A549 (cell line): Measurements from ENCODE around the gene OR56A3.

Experiments
- EP300 ChIP-seq, 2 experiments: fragments of >200 bp; sonication (Bioruptor Twin); formaldehyde crosslinking; IDR thresholded peaks; 2 replicates in 1 of 2; 3 replicates in 1 of 2; pipeline ENCODE4 v1.6.1; 2016 to 2017
- KDM1A ChIP-seq: fragments of 200-600 bp; sonication (generic); IDR thresholded peaks from 2 replicates; pipeline ENCODE4 v1.6.1; 2016; ENCODE audit warnings: low read depth, mild to moderate bottlenecking
- MAX ChIP-seq: IDR thresholded peaks from 2 replicates; pipeline ENCODE4 v1.6.1; 2012
- POLR2A ChIP-seq: IDR thresholded peaks from 2 replicates; pipeline ENCODE4 v1.6.1; 2012; ENCODE audit warnings: mild to moderate bottlenecking, low read length
- SMC3 ChIP-seq: fragments of >200 bp; sonication (Bioruptor Twin); formaldehyde crosslinking; IDR thresholded peaks from 3 replicates; pipeline ENCODE4 v1.6.1; 2018; ENCODE audit warnings: inconsistent platforms
- ZC3H11A ChIP-seq: fragments of 450-650 bp; IDR thresholded peaks from 2 replicates; pipeline ENCODE4 v1.6.1; 2014; ENCODE audit warnings: antibody characterized with exemption, mild to moderate bottlenecking
- TF ChIP-seq, protein P1 (sequence below): fragments of >200 bp; sonication (Bioruptor Twin); formaldehyde crosslinking; IDR thresholded peaks from 3 replicates; pipeline ENCODE4 v1.5.1; 2016
- TF ChIP-seq, protein P2 (sequence below): fragments of 450-650 bp; IDR thresholded peaks from 2 replicates; pipeline ENCODE4 v1.6.1; 2014; ENCODE audit warnings: antibody characterized with exemption

DNA sequence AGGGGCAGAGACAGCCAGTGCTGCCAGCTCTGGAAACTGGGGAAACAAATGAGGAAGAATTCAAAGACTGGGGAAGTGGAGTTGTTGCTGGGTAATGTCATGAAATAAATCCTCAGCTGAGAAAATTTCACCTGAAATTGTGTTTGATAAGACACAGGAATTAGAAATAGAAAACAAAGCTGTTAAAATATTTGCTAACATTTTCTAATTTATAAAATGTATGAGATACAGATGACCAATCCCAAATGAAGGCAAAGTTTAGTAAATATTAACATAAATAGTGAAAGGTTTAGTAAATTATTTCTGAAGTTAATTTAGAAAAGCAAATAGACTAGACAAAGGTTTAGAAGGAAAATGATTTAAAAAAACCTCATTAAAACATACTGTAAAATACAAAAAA, 26.3 kb downstream of the OR56A3 start, which contains the start of gene OR56A5:
- TF ChIP-seq, protein P1, sequence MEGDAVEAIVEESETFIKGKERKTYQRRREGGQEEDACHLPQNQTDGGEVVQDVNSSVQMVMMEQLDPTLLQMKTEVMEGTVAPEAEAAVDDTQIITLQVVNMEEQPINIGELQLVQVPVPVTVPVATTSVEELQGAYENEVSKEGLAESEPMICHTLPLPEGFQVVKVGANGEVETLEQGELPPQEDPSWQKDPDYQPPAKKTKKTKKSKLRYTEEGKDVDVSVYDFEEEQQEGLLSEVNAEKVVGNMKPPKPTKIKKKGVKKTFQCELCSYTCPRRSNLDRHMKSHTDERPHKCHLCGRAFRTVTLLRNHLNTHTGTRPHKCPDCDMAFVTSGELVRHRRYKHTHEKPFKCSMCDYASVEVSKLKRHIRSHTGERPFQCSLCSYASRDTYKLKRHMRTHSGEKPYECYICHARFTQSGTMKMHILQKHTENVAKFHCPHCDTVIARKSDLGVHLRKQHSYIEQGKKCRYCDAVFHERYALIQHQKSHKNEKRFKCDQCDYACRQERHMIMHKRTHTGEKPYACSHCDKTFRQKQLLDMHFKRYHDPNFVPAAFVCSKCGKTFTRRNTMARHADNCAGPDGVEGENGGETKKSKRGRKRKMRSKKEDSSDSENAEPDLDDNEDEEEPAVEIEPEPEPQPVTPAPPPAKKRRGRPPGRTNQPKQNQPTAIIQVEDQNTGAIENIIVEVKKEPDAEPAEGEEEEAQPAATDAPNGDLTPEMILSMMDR, result no peak
- TF ChIP-seq POLR2A, result no peak
- no peak for TF ChIP-seq KDM1A
- no peak for TF ChIP-seq EP300 (IDR thresholded peaks at IDR 0.05)
- no peak for TF ChIP-seq SMC3
- TF ChIP-seq, protein P2, sequence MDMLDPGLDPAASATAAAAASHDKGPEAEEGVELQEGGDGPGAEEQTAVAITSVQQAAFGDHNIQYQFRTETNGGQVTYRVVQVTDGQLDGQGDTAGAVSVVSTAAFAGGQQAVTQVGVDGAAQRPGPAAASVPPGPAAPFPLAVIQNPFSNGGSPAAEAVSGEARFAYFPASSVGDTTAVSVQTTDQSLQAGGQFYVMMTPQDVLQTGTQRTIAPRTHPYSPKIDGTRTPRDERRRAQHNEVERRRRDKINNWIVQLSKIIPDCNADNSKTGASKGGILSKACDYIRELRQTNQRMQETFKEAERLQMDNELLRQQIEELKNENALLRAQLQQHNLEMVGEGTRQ, result no peak
- no peak for TF ChIP-seq MAX
- TF ChIP-seq ZC3H11A, result no peak
